Measurements from ENCODE around the gene PLA2G4E.

PLA2G4E gene

GRCh38 chr15:41978534-41978933 lies 42.3 kb downstream of the PLA2G4E start:
- Histone ChIP-seq H3K9ac (ENCODE audit: low read length) (no peak overlapping the region), H3K79me2 (ENCODE audit: insufficient read depth, low read length) (no peaks in the 10 kb centered on the region), H3K9me2 (ENCODE audit: low read depth, low read length) (no peaks in the 10 kb centered on the region), H3K4me1 (ENCODE audit: insufficient read depth, low read length, severe bottlenecking) (no peaks in the 10 kb centered on the region), H3K36me3 (ENCODE audit: insufficient read depth, low read length) (no peaks in the 10 kb centered on the region), H2AFZ (ENCODE audit: low read length) (no peak overlapping the region), H3K4me2 (ENCODE audit: low read length) (no peak overlapping the region), H4K20me1 (ENCODE audit: insufficient read depth, low read length) (no peaks in the 10 kb centered on the region), H3K27me3 (ENCODE audit: insufficient read depth, low read length) (0 out of 2 replicates have a peak, but pooled peaks cover 4% of the 10 kb centered on the region), H3K27ac (ENCODE audit: low read depth, low read length, poor library complexity, severe bottlenecking) (no peak overlapping the region), H3F3A (ENCODE audit: insufficient read depth, low read length) (no peaks in the 10 kb centered on the region), H3K9me3 (ENCODE audit: low read length) (no peaks in the 10 kb centered on the region), H3K4me3 (ENCODE audit: low read depth, low read length, poor library complexity, severe bottlenecking) (no peak overlapping the region)
- no peak for TF ChIP-seq CTCF (IDR thresholded peaks at IDR 0.05; ENCODE audit: low read length)
- no peak for TF ChIP-seq EZH2 (IDR thresholded peaks at IDR 0.05; ENCODE audit: borderline replicate concordance, low read length)

GRCh38 chr15:41977757-41978383 lies 43.0 kb downstream of the PLA2G4E start:
- no peak for TF ChIP-seq CTCF (IDR thresholded peaks at IDR 0.05; ENCODE audit: low read length)
- TF ChIP-seq EZH2 (IDR thresholded peaks at IDR 0.05; ENCODE audit: borderline replicate concordance, low read length): no peak
- H3K9me3 ChIP-seq (ENCODE audit: low read length): no peaks in the 10 kb centered on the region
- H3K4me3 ChIP-seq (ENCODE audit: low read depth, low read length, poor library complexity, severe bottlenecking): no peak overlapping the region
- no peak overlapping the region for H3K27ac ChIP-seq (ENCODE audit: low read depth, low read length, poor library complexity, severe bottlenecking)
- no peaks in the 10 kb centered on the region for H3K36me3 ChIP-seq (ENCODE audit: insufficient read depth, low read length)
- no peak overlapping the region for H3K4me2 ChIP-seq (ENCODE audit: low read length)
- H3K79me2 ChIP-seq (ENCODE audit: insufficient read depth, low read length): no peaks in the 10 kb centered on the region
- no peak overlapping the region for H2AFZ ChIP-seq (ENCODE audit: low read length)
- no peaks in the 10 kb centered on the region for H3F3A ChIP-seq (ENCODE audit: insufficient read depth, low read length)
- H3K9ac ChIP-seq (ENCODE audit: low read length): no peak overlapping the region
- H4K20me1 ChIP-seq (ENCODE audit: insufficient read depth, low read length): no peaks in the 10 kb centered on the region
- H3K27me3 ChIP-seq (ENCODE audit: insufficient read depth, low read length): 0 out of 2 replicates have a peak, but pooled peaks cover 4% of the 10 kb centered on the region
- peaks cover 3% of the 10 kb centered on the region for H3K4me1 ChIP-seq (ENCODE audit: insufficient read depth, low read length, severe bottlenecking)
- no peaks in the 10 kb centered on the region for H3K9me2 ChIP-seq (ENCODE audit: low read depth, low read length)

DNA sequence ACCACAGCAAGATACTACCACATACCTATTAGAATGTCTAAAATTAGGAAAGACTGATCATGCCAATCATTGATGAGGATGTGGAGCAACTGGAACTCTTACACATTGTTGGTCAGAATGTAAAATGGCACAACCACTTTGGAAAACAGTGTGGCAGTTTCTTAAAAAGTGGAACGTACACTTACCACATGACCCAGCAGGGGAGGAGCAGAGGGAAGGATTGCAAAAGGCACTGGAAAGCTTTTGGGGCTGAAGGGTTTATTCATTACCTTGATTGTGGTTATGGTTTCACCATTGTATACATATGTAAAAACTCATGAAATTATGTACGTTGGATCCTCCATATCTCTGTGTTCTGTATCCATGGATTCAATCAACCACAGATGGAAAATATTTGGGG lies 45.2 kb downstream of the PLA2G4E start:
- Histone ChIP-seq H4K20me1 (ENCODE audit: insufficient read depth, low read length) (no peaks in the 10 kb centered on the region), H3K9ac (ENCODE audit: low read length) (no peak overlapping the region), H3K4me1 (ENCODE audit: insufficient read depth, low read length, severe bottlenecking) (peaks cover 16% of the 10 kb centered on the region), H3K27ac (ENCODE audit: low read depth, low read length, poor library complexity, severe bottlenecking) (no peak overlapping the region), H3K36me3 (ENCODE audit: insufficient read depth, low read length) (no peaks in the 10 kb centered on the region), H2AFZ (ENCODE audit: low read length) (no peak overlapping the region), H3K27me3 (ENCODE audit: insufficient read depth, low read length) (0 out of 2 replicates have a peak, but pooled peaks cover 4% of the 10 kb centered on the region), H3K9me2 (ENCODE audit: low read depth, low read length) (no peaks in the 10 kb centered on the region), H3K4me2 (ENCODE audit: low read length) (no peak overlapping the region), H3K4me3 (ENCODE audit: low read depth, low read length, poor library complexity, severe bottlenecking) (no peak overlapping the region), H3K79me2 (ENCODE audit: insufficient read depth, low read length) (no peaks in the 10 kb centered on the region), H3F3A (ENCODE audit: insufficient read depth, low read length) (no peaks in the 10 kb centered on the region), H3K9me3 (ENCODE audit: low read length) (no peaks in the 10 kb centered on the region)
- no peak for TF ChIP-seq CTCF (IDR thresholded peaks at IDR 0.05; ENCODE audit: low read length)
- TF ChIP-seq EZH2 (IDR thresholded peaks at IDR 0.05; ENCODE audit: borderline replicate concordance, low read length): no peak
